Measurements from ENCODE around the gene MAD1L1. TPM values are rescaled to one million over a fixed set of nuclear protein-coding genes. Genes with fewer than 3 reads are reported as not detected.
A peak's percentile ranks its signal among the peaks of the same experiment; 100 is the strongest.

MAD1L1 gene
- total RNA-seq, 6 experiments from 2014 or later: 15.1 to 37.4 (median 20.5) TPM

GRCh38 chr7:1815051-1815481 lies 417.7 kb downstream of the MAD1L1 start:
- H3K27me3 ChIP-seq: no peaks in the 10 kb centered on the region
- no peak for TF ChIP-seq CTCF (IDR thresholded peaks at IDR 0.05)
- TF ChIP-seq POLR2A (IDR thresholded peaks at IDR 0.05): no peak
- no peaks in the 10 kb centered on the region for H3K36me3 ChIP-seq
- peaks cover 0 to 11% (median 5%) of the 10 kb centered on the region in 4 donors for H3K4me1 ChIP-seq
- no peak for ATAC-seq
- H3K27ac ChIP-seq: no peak overlapping the region
- H3K9me3 ChIP-seq: no peaks in the 10 kb centered on the region
- intact Hi-C loops (cut with DNase I): no loop called here
- no peak overlapping the region for H3K4me3 ChIP-seq
- DNase-seq: no peak
- no CpG with 5 or more reads among the region's 17 CpGs for WGBS (ENCODE audit: insufficient coverage, low coverage, low lambda C conversion rate, missing lambda C conversion rate)

- DNase-seq (no peak), ATAC-seq (no peak)
- intact Hi-C loops (cut with DNase I): no loop called here
- H3K9me3 ChIP-seq: no peaks in the 10 kb centered on the region
- H3K36me3 ChIP-seq: no peaks in the 10 kb centered on the region
- H3K27me3 ChIP-seq: no peaks in the 10 kb centered on the region
- no peak overlapping the region for H3K4me3 ChIP-seq
- H3K27ac ChIP-seq: no peak overlapping the region
- TF ChIP-seq CTCF (IDR thresholded peaks at IDR 0.05): no peak
- no peak for TF ChIP-seq POLR2A (IDR thresholded peaks at IDR 0.05)
- 89% methylated on average over 8 of the region's 22 CpGs for WGBS (ENCODE audit: insufficient coverage, low coverage, low lambda C conversion rate, missing lambda C conversion rate)
- peaks cover 0 to 11% (median 5%) of the 10 kb centered on the region in 4 donors for H3K4me1 ChIP-seq
Measured at GRCh38 chr7:1814089-1814811, 418.5 kb downstream of the MAD1L1 start.

GRCh38 chr7:1813394-1814088 lies 419.2 kb downstream of the MAD1L1 start:
- DNase-seq: no peak
- intact Hi-C loops (cut with DNase I): no loop called here
- H3K4me1 ChIP-seq: peaks cover 0 to 10% (median 5%) of the 10 kb centered on the region in 4 donors
- WGBS (ENCODE audit: insufficient coverage, low coverage, low lambda C conversion rate, missing lambda C conversion rate): 83% methylated on average over 1 of the region's 18 CpGs
- no peaks in the 10 kb centered on the region for H3K27me3 ChIP-seq
- TF ChIP-seq POLR2A (IDR thresholded peaks at IDR 0.05): no peak
- no peak overlapping the region for H3K27ac ChIP-seq
- no peak for ATAC-seq
- no peak overlapping the region for H3K4me3 ChIP-seq
- no peaks in the 10 kb centered on the region for H3K9me3 ChIP-seq
- no peaks in the 10 kb centered on the region for H3K36me3 ChIP-seq

GRCh38 chr7:1812509-1813393 lies 420.0 kb downstream of the MAD1L1 start:
- H3K27ac ChIP-seq: peak overlapping the region in 1 of 3 donors; percentile 37
- ATAC-seq (peak; percentile 63 to 86 (median 82)), DNase-seq (peak in 2 of 3 donors; percentile 55 to 66)
- H3K4me3 ChIP-seq: no peak overlapping the region
- intact Hi-C loops (cut with DNase I): no loop called here
- no peaks in the 10 kb centered on the region for H3K9me3 ChIP-seq
- 80% methylated on average over 4 of the region's 33 CpGs for WGBS (ENCODE audit: insufficient coverage, low coverage, low lambda C conversion rate, missing lambda C conversion rate)
- no peaks in the 10 kb centered on the region for H3K36me3 ChIP-seq
- no peaks in the 10 kb centered on the region for H3K27me3 ChIP-seq
- TF ChIP-seq POLR2A (IDR thresholded peaks at IDR 0.05) (no peak), CTCF (IDR thresholded peaks at IDR 0.05) (peak; percentile 23 to 60 (median 52))
- peaks cover 0 to 10% (median 2%) of the 10 kb centered on the region in 4 donors for H3K4me1 ChIP-seq
